Stimulated activated CD4-positive, alpha-beta T cell treated with anti-CD3 and anti-CD28 coated beads, Interleukin-15, amount 100 ng/mL, for 1 hour (primary cell): ENCODE measurements around the gene CEP78.

Experiments
- DNase-seq, 2 donors: peaks; one replicate each; pipeline ENCODE4 v3.0.0-alpha.2; 2020; ENCODE audit warnings: low read depth in 1 of 2, low spot score in 1 of 2

CEP78 gene

GRCh38 chr9:78306222-78307076, 70.6 kb downstream of the CEP78 start:
- no peak for DNase-seq

- DNase-seq = no peak
Measured at GRCh38 chr9:78307360-78307759, 71.5 kb downstream of the CEP78 start.

GRCh38 chr9:78309066-78309465, 73.2 kb downstream of the CEP78 start:
- DNase-seq = no peak

- no peak for DNase-seq
Measured at GRCh38 chr9:78311075-78311474, 75.2 kb downstream of the CEP78 start.

GRCh38 chr9:78311886-78312524, 76.1 kb downstream of the CEP78 start:
- DNase-seq = no peak

- DNase-seq = no peak
Measured at GRCh38 chr9:78314550-78314949, 78.7 kb downstream of the CEP78 start.

- DNase-seq = no peak
Measured at GRCh38 chr9:78314953-78315870, 79.3 kb downstream of the CEP78 start.

- no peak for DNase-seq
Measured at GRCh38 chr9:78316166-78316892, 80.5 kb downstream of the CEP78 start.

GRCh38 chr9:78319197-78320029, 83.5 kb downstream of the CEP78 start:
- no peak for DNase-seq

GRCh38 chr9:78320030-78320693, 84.3 kb downstream of the CEP78 start:
- no peak for DNase-seq

- no peak for DNase-seq
Measured at GRCh38 chr9:78320875-78321496, 85.1 kb downstream of the CEP78 start.

GRCh38 chr9:78321505-78321904, 85.6 kb downstream of the CEP78 start:
- no peak for DNase-seq

GRCh38 chr9:78324068-78324650, 88.3 kb downstream of the CEP78 start:
- no peak for DNase-seq

GRCh38 chr9:78324682-78325081, 88.8 kb downstream of the CEP78 start:
- no peak for DNase-seq

- no peak for DNase-seq
Measured at GRCh38 chr9:78325343-78325742, 89.5 kb downstream of the CEP78 start.

GRCh38 chr9:78325846-78326360, 90.0 kb downstream of the CEP78 start:
- DNase-seq = no peak

GRCh38 chr9:78326564-78326963, 90.7 kb downstream of the CEP78 start:
- DNase-seq = no peak
